ENCODE results near the gene TADA2B.

TADA2B gene

DNA sequence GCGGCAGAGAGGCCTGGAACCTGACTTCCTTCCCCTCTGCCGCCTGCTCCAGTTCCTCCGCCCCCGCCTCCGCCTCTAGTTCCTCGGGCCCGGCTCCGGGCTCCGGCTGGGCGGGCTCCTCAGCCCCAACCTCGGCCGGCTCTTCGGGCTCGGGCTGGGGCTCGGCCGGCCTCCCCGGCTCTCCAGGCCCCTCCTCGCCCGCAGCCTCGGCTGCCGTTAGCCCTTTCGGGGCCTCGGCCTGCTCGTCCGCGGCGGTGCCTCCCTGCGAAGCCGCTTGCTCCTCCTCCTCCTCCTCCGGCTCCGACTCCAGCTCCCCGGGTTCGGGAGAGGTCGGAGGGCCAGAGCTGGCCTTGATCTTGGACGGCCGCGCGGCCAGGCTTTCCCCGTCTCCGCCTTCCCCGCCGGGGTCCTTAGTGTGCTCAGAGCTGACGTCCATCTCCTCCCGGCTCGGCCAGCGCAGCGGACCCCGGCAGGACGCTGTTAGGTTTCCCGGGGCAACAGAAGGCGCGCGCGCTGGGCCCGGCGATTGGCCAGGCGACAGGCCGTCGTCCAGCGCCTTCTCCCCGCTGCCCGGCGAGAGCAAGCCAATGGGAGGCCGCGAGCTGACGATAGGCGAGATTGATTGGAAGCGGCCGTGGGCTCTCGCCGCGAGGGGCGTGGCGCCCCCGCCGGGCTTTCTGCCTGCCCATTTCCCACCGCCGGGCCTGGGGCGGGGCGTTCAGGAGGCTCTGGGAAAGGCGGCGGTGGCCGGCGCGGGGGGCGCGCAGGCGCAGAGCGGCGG lies 479 bp upstream of the TADA2B start:
- DNase-seq: peak; percentile 96

DNA sequence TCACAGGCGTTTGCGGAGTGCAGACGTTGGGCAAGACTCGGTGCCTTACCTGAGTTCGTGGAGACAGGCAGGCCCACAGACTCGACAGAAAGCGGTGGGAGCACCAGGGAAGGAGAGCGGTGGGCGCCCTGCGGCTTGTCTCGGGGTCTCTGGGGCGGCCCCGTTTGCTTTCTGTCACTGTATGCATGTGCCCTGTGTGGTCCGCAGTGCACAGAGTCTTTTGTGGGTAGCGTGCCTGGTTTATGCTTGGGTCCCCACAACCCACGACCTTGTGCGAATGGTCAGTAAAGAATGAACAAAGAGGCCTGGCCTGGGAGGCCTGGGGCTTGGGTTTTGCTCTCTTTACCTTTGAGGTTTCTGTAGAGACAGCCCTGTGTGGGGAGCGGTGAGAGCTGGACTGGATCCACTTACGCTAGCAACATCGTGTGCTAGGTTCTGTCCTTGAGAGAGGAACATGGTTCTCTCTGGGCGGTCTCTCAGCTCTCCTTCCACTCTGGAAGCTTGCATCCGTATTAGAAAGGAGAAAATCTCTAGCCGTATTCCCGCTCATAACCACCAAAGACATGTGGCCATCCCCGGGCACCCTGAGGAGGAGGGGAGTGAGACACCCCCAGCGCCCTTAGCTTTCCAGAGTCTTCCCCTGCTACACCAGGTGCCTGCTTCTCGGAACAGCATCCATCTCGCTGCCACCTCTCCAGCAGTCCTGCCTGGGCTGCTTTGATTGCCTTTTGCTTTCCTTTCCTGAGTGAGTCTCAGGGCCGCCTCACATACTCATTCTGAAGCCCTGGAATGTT lies 1.2 kb downstream of the TADA2B start:
- no peak for DNase-seq

GRCh38 chr4:7045553-7045952 lies 2.4 kb downstream of the TADA2B start:
- DNase-seq: no peak

GRCh38 chr4:7045961-7046921 lies 3.1 kb downstream of the TADA2B start:
- DNase-seq: no peak

DNA sequence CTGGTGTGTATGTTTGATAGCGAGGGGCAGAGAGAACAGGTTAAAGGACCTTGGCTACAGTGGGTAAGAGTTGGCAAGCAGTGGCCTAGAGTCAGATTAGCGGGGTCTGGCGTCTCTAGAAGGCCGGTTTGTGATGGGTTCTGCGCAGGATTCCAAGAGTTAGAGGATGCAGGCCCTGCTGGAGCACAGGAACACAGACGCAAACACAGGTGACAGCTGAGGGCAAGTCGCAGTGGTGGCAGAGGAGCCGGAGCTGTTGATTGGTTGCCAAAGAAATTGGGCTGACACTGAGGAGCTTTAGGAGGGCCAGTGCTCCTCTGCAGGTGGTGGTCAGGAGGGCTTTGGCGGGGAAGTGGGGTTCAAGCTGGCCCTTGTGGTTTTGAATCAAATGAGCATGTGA lies 3.8 kb downstream of the TADA2B start:
- DNase-seq: no peak

- no peak for DNase-seq
Measured at GRCh38 chr4:7048642-7049041, 5.5 kb downstream of the TADA2B start.

DNA sequence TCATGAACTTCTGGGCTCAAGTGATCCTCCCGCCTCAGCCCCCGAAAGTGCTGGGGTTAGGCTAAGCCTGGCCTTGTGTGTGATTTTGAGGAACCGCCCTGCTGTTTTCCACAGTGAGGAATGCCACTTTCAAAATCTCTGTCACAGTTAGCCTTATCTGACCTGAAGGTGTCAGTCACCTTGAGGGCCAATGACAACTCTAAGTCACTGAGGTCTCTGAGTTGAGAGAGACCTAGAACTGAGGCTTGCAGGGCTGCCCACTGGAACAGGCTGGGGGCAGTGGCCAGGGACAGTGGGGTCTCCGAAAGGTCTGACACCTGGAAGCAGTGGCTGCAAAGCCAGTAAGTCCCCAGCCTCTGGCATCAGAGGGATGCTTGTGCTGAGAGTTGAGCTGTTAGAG lies 6.1 kb downstream of the TADA2B start:
- no peak for DNase-seq

DNA sequence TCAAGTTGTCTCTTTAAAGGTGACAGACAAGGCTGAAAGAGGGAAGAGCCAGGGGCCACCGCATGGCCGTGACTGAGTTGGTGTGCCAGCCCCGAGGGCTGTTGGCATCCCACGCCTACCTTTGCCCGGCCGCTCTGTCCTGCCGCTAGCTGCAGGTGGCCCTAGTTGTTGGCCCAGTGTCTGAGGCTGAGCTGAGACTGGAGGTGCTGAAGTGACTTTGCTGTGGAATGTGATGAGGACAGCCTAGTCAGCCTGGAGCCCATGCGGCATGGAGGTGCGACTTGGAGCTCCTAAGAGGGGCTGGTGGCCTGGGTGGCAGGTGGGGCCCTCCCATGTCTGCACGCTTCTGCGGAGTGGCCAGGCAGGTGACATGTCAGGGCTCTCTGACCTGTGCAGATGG lies 6.6 kb downstream of the TADA2B start:
- no peak for DNase-seq

- no peak for DNase-seq
Measured at GRCh38 chr4:7050481-7051143, 7.4 kb downstream of the TADA2B start.

- DNase-seq: no peak
Measured at GRCh38 chr4:7051144-7051495, 7.9 kb downstream of the TADA2B start.

DNA sequence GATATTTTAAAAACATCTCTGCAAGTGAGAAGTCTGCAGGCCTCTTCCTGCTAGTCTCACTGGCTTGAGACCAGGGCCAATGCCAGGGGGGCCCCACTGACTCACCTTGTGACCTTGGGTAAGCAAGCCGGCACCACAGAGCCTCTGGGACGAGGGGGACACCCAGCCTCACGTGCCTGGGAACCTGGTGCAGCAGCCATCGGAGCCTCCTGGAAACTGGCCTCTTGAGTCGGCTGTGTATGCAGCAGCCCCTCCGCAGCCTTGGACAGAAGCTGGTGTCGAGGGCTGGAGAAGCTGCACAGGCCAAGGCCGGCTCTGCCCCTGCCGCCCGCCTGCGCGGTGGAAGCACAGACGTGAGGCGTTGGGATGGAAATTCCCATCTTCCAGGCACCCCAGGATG lies 8.7 kb downstream of the TADA2B start:
- no peak for DNase-seq

- DNase-seq: no peak
Measured at GRCh38 chr4:7052313-7052712, 9.1 kb downstream of the TADA2B start.

DNA sequence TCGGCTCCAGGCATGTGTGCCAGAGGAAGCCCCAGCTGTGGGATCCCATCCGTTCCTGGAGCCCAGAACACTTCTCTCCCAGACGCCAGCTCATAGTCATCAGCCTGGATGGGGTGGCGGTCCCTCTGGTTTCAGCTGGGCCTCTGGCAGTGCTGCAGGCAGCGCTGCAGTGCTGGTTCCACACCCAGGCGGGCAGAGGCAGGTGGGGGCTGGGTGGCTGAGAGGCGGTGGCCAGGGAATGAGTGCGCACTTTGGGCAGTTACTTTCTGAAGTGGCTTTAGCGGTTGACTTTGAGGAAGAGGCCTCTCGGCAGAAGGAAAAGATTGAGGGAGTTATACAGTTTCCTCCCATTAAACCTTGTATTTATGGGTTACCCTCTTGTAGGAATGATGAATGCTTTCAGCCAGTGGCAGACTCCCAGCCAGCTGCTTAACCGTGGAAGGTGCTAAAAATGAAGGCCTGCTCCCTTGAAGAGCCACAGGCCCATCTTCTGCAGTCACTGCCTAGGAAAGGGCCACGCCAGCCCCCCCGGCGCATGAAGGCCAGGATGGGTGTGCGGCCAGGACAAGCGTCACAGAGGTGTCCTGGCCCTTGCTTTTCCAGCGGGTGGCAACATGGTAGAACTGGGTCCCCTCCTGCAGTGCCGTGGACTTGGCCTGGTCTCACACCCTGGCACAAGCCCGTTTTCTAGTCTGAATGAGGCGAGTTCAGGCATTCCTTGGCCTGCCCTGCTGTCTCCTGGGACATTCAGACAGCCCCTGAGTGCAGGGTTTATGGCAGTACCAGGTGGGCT lies 9.9 kb downstream of the TADA2B start:
- DNase-seq: no peak

DNA sequence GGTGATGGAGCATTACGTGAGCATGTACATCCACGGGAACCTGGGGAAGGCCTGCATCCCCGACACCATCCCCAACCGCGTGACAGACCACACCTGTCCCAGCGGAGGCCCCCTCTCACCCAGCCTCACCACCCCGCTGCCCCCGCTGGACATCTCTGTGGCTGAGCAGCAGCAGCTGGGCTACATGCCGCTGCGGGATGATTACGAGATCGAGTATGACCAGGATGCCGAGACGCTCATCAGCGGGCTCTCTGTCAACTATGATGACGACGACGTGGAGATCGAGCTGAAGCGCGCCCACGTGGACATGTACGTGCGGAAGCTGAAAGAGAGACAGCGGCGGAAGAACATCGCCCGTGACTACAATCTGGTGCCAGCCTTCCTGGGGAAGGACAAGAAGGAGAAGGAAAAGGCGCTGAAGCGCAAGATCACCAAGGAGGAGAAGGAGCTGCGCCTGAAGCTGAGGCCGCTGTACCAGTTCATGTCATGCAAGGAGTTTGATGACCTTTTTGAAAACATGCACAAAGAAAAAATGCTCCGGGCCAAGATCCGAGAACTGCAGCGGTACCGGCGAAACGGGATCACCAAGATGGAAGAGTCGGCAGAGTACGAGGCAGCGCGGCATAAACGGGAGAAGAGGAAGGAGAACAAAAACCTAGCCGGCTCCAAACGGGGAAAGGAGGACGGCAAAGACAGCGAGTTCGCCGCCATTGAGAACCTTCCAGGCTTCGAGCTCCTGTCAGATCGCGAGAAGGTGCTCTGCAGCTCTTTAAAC lies 11.1 kb downstream of the TADA2B start:
- DNase-seq: no peak

DNA sequence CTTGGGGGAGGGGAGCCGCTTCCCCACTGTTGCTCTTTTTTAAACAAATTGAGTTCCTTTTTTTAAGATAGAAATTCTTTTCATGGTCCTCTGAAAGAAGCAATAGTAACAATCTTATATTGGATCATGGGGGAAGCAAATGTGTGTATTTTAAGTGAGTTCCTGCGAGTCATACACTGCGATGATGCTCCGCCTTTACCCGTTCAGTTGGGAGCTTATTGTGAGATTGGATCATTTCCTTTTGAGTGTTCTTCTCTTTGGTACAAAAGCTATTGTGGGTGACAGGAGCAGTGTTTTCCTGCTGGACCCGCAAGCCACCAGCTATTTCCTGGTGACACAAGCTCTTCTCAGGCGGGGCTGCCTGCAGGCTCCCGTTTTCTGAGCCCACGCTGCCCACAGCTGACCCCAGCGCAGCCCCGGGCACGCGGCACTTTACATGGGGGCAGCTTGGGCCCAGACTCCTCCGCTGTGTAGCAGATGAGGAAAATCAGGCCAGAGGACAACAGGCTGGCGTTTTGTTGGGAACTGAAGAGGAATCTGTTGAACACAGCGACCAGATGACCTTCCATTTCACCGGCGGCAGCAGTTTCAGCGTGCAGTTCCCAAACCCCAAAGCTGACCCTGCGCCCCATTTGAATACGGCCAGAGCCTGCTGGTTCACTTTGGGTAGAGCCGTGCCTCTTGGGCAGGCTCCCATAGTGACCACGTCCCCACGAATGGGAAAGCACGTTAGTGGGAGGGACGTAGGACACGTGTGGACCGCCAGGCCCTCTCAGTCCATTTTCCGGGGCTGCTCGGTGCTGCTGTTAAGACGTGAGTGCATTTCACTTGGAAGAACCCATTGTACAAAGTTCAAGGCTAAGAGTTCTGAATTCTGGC lies 12.2 kb downstream of the TADA2B start:
- no peak for DNase-seq

DNA sequence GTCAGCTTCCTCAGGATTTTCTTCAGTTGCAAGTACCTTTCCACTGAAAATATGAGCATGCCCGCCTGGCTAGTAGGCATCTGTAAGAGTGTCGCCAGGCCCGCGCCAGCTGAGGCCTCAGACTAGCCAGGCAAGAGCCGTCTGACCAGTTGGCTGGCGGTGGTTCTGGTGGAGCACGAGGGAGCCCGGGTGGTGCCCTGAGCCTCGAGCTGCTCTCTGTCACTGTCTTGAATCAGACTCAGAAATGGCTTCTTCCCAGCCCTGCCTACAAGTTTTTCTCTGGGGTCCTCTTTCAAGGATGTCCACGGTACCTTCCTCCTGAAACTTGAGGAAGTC lies 12.8 kb downstream of the TADA2B start:
- DNase-seq: no peak

DNA sequence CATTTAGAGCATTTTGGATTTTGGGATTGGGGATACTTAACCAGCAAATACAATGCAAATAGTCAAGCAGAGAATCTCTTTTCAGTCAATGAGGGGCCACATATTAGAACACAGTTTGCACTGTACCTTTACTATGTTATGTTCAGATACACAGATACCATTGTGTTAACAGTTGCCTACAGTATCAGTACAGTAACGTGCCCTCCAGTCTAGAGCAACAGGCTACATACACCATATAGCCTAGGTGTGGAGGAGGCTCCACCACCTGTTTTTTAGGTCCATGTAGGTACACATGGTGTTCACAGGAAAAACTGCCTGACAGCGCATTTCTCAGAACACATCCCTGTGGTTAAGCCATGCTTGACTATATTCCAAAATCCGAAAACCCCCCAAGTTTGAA lies 15.6 kb downstream of the TADA2B start:
- DNase-seq: no peak

- DNase-seq: no peak
Measured at GRCh38 chr4:7059662-7060061, 16.5 kb downstream of the TADA2B start.

- no peak for DNase-seq
Measured at GRCh38 chr4:7060346-7061150, 17.4 kb downstream of the TADA2B start.

All from CD4-positive, alpha-beta T cell treated with Interleukin-21 for 1 hour (primary cell).